ENCODE data around the gene TSHZ2. TPM values are rescaled to one million over a fixed set of nuclear protein-coding genes. Genes with fewer than 3 reads are reported as not detected.

Gene TSHZ2
- total RNA-seq, 2 donors from 2014 or later: 3.3 to 6.2 TPM

- no peak for TF ChIP-seq CTCF (IDR thresholded peaks at IDR 0.05)
- Histone ChIP-seq H3K9me3 (no peaks in the 10 kb centered on the region), H3K4me3 (no peak overlapping the region), H3K4me1 (no peaks in the 10 kb centered on the region), H3K27ac (no peak overlapping the region), H3K36me3 (no peaks in the 10 kb centered on the region), H3K27me3 (no peaks in the 10 kb centered on the region)
- DNase-seq (ENCODE audit: low spot score): no peak
These were observed 22.2 kb downstream of the TSHZ2 start for GRCh38 chr20:52994184-52994970.

- peaks cover 0 to 5% of the 10 kb centered on the region in 2 donors for H3K4me1 ChIP-seq
- no peak for DNase-seq (ENCODE audit: low spot score)
- no peak for TF ChIP-seq CTCF (IDR thresholded peaks at IDR 0.05)
These were observed 24.0 kb downstream of the TSHZ2 start for GRCh38 chr20:52996130-52996529.

GRCh38 chr20:52996658-52997057, 24.5 kb downstream of the TSHZ2 start:
- Histone ChIP-seq H3K4me1 (peaks cover 0 to 5% of the 10 kb centered on the region in 2 donors), H3K9me3 (no peaks in the 10 kb centered on the region), H3K27ac (no peak overlapping the region), H3K4me3 (no peak overlapping the region), H3K27me3 (no peaks in the 10 kb centered on the region), H3K36me3 (no peaks in the 10 kb centered on the region)
- TF ChIP-seq CTCF (IDR thresholded peaks at IDR 0.05): no peak
- DNase-seq (ENCODE audit: low spot score): no peak

More at GRCh38 chr20:52996130-52996529, 24.0 kb downstream of the TSHZ2 start:
- Histone ChIP-seq H3K27ac (no peak overlapping the region), H3K27me3 (no peaks in the 10 kb centered on the region), H3K36me3 (no peaks in the 10 kb centered on the region), H3K9me3 (no peaks in the 10 kb centered on the region), H3K4me3 (no peak overlapping the region)

DNA sequence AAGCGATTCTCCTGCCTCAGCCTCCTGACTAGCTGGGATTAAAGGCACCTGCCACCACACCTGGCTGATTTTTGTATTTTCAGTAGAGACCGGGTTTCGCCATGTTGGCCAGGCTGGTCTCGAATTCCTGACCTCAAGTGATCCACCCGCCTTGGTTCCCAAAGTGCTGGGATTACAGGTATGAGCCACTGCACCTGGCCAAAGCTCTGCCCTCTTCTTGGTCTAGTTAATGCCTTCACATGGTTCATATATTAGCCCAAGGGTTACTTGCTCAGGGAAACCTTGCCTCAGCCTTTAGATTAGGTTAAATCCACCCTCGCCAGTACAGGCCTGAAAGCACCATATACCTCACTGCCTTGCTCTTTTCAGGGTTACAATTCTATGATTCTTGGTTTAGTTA, 26.1 kb downstream of the TSHZ2 start:
- Histone ChIP-seq H3K4me3 (no peak overlapping the region), H3K4me1 (peaks cover 0 to 5% of the 10 kb centered on the region in 2 donors), H3K27ac (no peak overlapping the region), H3K9me3 (no peaks in the 10 kb centered on the region), H3K36me3 (no peaks in the 10 kb centered on the region), H3K27me3 (no peaks in the 10 kb centered on the region)
- no peak for DNase-seq (ENCODE audit: low spot score)
- TF ChIP-seq CTCF (IDR thresholded peaks at IDR 0.05): no peak

GRCh38 chr20:52999040-52999439, 26.9 kb downstream of the TSHZ2 start:
- H3K4me3 ChIP-seq: no peak overlapping the region
- H3K27me3 ChIP-seq: no peaks in the 10 kb centered on the region
- no peaks in the 10 kb centered on the region for H3K36me3 ChIP-seq
- TF ChIP-seq CTCF (IDR thresholded peaks at IDR 0.05): no peak
- H3K27ac ChIP-seq: no peak overlapping the region
- peaks cover 0 to 5% of the 10 kb centered on the region in 2 donors for H3K4me1 ChIP-seq
- H3K9me3 ChIP-seq: no peaks in the 10 kb centered on the region
- DNase-seq (ENCODE audit: low spot score): no peak
